ENCODE measurements around the gene TMEM91.

DNA sequence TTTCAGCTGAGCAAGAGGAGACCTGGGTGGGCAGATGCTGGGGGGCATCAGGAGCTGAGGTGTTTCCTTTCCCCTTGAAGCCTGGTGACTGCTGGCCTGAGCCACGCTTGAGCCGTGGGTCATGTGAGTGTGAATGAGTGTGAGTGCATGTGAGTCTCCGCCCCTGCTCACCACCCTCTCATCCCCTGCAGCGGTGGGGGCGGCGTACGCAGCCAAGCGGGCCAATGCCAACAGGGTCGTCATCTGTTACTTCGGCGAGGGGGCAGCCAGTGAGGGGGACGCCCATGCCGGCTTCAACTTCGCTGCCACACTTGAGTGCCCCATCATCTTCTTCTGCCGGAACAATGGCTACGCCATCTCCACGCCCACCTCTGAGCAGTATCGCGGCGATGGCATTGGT, 45.6 kb downstream of the TMEM91 start:
- TF ChIP-seq NFE2L2 (IDR thresholded peaks at IDR 0.05; ENCODE audit: low read depth, low read length) (no peak), RAD21 (IDR thresholded peaks at IDR 0.05; ENCODE audit: low read length) (no peak), MAZ (IDR thresholded peaks at IDR 0.05; ENCODE audit: borderline replicate concordance, low read depth, low read length) (no peak), RFX5 (IDR thresholded peaks at IDR 0.05; ENCODE audit: low read depth, low read length) (no peak), MAFK (IDR thresholded peaks at IDR 0.05; ENCODE audit: low read depth, low read length) (no peak)
- TF ChIP-seq, protein P1, sequence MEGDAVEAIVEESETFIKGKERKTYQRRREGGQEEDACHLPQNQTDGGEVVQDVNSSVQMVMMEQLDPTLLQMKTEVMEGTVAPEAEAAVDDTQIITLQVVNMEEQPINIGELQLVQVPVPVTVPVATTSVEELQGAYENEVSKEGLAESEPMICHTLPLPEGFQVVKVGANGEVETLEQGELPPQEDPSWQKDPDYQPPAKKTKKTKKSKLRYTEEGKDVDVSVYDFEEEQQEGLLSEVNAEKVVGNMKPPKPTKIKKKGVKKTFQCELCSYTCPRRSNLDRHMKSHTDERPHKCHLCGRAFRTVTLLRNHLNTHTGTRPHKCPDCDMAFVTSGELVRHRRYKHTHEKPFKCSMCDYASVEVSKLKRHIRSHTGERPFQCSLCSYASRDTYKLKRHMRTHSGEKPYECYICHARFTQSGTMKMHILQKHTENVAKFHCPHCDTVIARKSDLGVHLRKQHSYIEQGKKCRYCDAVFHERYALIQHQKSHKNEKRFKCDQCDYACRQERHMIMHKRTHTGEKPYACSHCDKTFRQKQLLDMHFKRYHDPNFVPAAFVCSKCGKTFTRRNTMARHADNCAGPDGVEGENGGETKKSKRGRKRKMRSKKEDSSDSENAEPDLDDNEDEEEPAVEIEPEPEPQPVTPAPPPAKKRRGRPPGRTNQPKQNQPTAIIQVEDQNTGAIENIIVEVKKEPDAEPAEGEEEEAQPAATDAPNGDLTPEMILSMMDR (conservative IDR thresholded peaks at IDR 0.05; ENCODE audit: low read depth, low read length): no peak
